Amniotic epithelial cell (primary cell): ENCODE measurements around the gene YAP1.

Experiments used
- DNase-seq: peaks from one replicate; pipeline ENCODE4 v3.0.0-alpha.2; 2010; ENCODE audit warnings: low read depth

Gene YAP1

GRCh38 chr11:102163368-102163767 is 53.1 kb downstream of the YAP1 start:
- DNase-seq = no peak

DNA sequence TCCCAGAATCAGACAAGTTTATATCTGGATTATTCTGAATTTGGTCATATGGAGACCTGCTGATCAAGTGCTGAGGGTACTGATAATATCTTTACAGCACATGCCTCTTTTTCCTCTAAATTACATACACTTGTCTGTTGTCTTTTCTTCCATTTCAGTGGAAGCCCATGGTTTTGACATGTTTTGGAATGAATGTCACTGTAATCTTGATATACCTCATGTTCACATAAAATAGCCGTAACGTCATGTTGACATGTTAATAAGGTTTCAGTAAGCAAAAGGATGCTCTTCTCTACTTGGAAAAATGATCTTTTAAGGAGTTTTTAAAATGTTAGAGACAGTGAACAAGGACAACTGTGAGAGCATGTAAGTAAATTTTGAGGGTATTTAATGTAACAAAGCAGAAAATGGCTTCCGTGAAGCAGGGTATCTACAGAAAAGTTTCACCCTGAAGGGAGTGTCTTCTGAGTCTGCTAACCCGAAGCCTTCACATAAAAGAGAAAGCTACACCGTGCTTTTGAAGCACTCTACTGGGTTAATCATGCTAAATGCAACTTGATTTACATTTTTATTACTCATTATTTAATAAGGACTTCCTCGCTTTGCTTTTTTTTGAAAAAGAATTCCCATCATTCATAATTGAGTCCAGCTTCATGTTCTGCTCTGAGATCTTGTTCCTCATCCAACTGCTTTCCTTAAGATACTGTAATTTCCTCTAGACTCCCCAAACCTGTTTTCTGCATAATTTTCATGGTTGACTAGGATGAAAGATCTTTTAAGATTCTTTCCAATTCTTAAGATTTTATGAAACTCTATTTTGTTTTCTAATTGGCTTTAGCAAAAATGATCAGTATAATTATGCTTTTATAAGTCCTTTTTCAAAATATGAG is 56.2 kb downstream of the YAP1 start:
- DNase-seq = no peak

- no peak for DNase-seq
Observed at GRCh38 chr11:102168481-102168880, 58.2 kb downstream of the YAP1 start.

DNA sequence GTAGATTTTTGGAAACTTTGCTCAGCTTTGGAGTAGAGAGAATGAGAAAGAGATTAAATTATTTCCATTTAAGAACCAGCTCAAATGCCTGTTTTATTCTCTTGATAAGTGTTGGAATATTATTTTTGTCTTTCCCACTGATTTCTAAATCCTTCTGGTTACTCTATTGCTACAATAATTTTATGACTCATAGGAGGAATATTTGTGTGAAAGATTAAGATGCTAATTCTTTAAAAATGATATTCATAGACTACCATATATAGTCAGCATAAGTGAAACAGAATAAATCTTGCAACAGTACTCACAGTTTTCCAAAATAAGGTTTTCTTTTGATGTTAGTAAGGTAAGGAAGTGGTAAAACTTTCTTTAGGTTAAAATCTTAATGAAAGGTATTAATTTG is 60.9 kb downstream of the YAP1 start:
- peak; percentile 91 for DNase-seq

GRCh38 chr11:102172127-102172848 is 62.0 kb downstream of the YAP1 start:
- peak; percentile 70 for DNase-seq

DNA sequence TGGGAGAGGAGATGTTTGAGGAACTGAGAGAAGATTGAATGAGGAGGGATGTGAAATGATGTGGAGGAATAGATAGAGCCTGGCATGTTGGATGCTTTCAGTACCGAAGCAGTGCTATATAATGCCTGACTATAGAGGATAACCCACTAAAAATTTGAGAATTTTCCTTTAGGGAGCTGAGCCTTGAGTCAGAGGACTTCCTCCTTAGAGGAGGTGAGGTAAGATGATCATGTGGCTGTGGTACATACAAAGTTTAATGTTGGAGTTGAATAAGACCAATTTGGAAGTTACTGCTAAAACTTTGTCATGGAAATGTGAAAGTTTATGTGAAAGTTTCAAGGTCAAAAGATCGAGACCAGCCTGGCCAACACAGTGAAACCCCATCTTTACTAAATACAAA is 66.9 kb downstream of the YAP1 start:
- DNase-seq = no peak

GRCh38 chr11:102177974-102178631 is 67.9 kb downstream of the YAP1 start:
- peak; percentile 95 for DNase-seq

DNA sequence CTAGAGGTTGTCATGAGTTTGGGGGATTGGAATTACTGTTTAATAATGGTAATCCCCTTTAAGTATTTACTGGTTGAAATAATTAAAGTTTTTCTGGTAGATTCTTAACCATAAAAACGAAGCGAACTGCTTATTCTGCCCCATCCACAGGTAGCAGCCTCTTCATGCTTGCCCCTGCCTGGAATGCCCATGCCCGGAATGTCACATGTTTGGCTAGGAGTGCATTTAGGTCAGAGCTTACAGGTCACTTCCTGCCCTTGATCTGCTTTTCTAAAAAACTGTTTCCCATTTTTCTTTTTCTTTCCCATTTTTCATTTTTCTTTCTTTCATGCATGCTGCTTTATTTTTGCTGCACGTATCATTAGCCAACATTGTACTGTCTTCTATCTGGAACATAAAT is 69.1 kb downstream of the YAP1 start:
- no peak for DNase-seq

DNA sequence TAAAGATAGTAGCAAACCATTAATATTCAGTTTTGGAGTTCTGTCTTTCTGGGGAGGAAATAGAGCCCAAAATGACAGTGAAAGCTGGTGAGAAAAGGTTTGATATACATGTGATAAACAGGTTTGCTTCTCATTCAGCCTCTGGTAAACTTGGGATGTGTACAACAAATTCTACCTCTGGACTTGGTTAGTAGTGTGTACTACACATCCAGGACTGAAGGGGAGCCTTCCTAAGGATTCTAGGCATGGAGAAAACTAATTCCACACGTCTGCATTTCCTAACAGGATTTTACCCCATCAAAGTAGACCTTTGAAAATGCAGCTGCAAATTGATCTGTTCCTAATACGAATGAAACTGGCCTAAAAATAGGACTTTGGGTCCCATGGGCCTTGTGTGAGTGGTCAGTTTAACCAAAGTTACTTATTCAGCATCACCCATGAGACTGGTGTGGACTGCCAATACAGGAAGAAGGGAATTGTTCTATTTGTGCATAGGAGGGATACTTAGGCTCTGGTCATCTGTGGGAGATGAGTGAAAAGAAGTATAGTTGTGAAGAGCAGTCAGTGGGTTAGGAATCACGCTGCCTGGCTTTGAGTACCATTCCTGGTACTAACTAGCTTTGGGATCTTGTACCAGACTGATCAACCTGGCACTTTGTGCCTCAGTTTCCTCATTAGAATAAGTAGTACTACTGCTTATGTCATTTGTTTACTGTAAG is 74.2 kb downstream of the YAP1 start:
- no peak for DNase-seq

- DNase-seq = peak; percentile 54
Observed at GRCh38 chr11:102186551-102187191, 76.4 kb downstream of the YAP1 start.

GRCh38 chr11:102187416-102188151 is 77.3 kb downstream of the YAP1 start:
- DNase-seq = peak; percentile 49

DNA sequence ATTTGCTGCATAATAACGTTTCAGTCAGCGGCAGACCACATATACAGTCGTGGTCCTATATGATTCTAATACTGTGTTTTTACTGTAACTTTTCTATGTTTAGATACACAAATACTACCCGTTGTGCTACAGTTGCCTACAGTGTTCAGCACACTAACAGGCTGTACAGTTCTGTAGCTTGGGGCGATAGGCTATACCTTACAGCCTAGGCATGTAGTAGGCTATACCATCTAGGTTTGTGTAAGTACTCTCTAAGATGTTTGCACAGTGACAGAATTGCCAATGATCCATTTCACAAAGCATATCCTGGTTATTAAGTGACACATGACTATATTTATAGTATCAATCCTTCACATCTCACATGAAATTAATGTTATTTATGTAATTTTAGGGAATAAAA is 78.2 kb downstream of the YAP1 start:
- no peak for DNase-seq

GRCh38 chr11:102191832-102192231 is 81.6 kb downstream of the YAP1 start:
- DNase-seq = peak; percentile 9

DNA sequence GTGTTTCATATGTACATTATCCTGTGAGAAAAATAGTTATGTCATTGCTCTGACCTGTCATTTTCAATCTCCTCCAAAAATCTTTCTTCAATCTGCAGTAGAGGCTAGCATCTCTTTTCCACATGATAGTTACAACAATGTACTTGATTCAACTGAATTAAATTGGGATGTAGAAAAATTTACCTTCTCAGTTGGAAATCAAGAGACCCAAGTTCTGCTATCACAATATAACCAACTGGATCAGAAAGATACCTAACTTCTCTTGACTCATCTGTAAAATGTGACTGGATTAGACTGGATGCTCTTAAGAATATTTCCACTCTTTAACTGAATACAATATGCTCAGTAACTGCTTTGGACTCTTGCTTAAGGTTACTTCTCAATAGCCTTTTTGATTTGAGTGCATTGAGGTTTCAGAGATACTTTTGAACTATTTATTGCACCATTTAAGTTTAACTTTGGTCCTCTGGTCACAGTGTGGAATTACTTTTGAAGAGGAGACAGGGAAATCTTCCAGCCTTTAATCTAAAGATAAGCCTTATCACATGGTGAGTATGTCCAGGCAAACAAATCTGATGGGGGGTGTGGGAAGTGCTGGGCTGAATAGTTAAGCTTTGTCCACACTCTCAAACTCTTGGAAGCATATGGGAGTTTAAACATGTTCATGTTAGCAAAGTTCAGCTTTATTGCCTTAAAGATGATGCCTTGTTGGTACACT is 82.3 kb downstream of the YAP1 start:
- DNase-seq = peak; percentile 70

GRCh38 chr11:102194257-102194656 is 84.0 kb downstream of the YAP1 start:
- DNase-seq = no peak

DNA sequence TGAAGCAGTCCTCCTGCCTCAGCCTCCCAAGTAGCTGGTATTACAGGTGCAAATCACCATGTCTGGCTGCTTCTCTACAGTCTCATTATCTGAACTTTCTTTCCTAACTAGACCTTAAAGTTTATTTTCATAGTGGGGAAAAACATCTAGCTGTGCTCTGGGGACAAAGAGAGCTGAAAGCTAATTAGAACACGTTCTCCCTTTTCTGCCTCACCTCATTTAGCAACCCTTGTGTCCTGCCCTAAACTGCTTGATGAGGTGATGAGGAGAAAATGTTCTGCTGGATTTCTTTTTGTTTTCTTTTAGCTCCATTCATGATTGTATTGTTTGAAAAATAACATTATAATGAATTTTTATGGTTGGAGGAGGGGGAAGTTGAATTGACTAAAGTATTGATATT is 84.7 kb downstream of the YAP1 start:
- DNase-seq = no peak

DNA sequence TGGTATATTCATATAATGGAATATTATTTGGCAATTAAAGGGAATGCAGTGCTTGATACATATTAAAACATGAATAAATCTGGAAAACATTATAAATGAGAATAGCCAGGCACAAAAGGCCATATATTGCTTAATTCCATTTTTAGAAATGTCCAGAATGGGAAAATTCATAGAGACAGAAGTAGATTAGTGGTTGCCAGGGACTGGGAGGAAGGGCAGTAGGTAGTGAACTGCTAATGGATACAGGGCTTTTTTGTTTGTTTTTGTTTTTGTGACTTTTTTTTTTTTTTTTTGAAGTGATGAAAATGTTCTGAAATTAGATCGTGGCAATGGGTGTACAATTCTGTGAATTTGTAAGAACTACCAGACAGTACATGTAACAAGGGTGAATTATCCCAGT is 86.1 kb downstream of the YAP1 start:
- DNase-seq = no peak

- DNase-seq = peak; percentile 9
Observed at GRCh38 chr11:102196816-102197215, 86.6 kb downstream of the YAP1 start.

- DNase-seq = no peak
Observed at GRCh38 chr11:102197670-102198139, 87.5 kb downstream of the YAP1 start.

DNA sequence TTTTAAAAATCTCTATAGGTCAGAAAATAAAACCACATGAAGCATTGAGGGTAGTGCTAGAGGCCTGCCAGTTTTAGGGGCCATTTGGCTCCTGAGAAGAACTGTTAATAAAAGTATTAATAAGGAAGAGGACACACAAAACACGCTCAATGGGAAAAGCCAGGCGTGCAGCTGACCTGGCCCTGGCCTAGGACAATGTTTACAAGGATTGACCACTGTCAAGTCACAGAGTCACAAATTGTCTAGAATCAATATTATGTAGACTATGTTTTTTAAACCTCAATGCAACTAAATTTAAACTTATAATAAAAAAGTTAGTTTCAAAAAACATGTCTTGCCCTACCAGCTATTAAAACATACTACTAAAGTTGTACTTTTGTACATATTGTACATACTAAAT is 89.4 kb downstream of the YAP1 start:
- no peak for DNase-seq
